GM12865 (cell line): ENCODE data around the gene HJURP.
"Not testable (repeated sequence)": the region's sequence is repeated elsewhere in the genome, so short reads cannot be mapped to it uniquely, and the experiment has no call there.

Experiments used
- DNase-seq: peaks from one replicate; pipeline ENCODE4 v3.0.0; 2010; ENCODE audit warnings: low read depth
- H3K4me3 ChIP-seq: 2 replicates; pipeline ENCODE4 v1.5.1; 2011; ENCODE audit warnings: mild to moderate bottlenecking, low read depth, low read length, control low read depth
- TF ChIP-seq, protein P1 (sequence below): IDR thresholded peaks from 2 replicates; pipeline ENCODE4 v1.5.1; 2011; ENCODE audit warnings: low read length, control low read depth, low read depth, inconsistent platforms; ENCODE audit not compliant: insufficient read depth; ENCODE audit errors: missing control alignments

The HJURP gene, protein sequence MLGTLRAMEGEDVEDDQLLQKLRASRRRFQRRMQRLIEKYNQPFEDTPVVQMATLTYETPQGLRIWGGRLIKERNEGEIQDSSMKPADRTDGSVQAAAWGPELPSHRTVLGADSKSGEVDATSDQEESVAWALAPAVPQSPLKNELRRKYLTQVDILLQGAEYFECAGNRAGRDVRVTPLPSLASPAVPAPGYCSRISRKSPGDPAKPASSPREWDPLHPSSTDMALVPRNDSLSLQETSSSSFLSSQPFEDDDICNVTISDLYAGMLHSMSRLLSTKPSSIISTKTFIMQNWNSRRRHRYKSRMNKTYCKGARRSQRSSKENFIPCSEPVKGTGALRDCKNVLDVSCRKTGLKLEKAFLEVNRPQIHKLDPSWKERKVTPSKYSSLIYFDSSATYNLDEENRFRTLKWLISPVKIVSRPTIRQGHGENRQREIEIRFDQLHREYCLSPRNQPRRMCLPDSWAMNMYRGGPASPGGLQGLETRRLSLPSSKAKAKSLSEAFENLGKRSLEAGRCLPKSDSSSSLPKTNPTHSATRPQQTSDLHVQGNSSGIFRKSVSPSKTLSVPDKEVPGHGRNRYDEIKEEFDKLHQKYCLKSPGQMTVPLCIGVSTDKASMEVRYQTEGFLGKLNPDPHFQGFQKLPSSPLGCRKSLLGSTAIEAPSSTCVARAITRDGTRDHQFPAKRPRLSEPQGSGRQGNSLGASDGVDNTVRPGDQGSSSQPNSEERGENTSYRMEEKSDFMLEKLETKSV

DNA sequence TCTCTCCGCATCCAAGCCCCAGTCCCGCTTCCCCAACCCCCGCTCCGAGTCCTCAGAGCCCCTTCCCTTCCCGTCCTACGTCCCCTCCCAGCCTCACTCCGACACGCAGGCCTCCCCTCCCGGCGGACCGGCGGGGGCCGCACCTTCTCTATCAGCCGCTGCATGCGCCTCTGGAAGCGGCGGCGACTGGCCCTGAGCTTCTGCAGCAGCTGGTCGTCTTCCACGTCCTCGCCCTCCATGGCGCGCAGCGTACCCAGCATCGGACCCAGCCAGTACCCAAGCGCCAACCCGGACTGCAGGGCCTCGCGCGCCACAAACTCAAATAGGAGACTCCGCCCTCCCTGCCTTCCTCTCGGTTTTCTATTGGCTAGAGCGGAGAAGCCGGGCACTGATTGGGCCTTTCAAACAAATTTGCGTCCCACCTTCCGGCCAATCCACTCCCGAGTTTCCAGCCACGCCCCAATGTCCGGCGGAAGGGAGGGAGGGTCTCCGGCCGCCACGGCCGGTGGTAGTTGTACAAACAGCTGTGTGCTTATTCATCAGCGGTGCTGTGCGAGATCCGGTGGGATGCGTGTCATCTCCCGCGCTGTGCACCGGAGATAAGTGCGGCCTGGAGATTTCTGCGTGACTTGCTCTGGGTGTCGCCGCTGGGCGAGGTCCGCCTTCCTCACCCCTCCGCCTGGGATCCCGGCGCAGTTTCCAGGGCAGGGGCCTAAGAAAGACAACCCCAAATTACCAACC, at the start of gene HJURP:
HJURP (minus strand) TSS at position 295 of the 741 bp plus-strand sequence; CDS start at position 260, 35 bp downstream.
- TF ChIP-seq, protein P1, sequence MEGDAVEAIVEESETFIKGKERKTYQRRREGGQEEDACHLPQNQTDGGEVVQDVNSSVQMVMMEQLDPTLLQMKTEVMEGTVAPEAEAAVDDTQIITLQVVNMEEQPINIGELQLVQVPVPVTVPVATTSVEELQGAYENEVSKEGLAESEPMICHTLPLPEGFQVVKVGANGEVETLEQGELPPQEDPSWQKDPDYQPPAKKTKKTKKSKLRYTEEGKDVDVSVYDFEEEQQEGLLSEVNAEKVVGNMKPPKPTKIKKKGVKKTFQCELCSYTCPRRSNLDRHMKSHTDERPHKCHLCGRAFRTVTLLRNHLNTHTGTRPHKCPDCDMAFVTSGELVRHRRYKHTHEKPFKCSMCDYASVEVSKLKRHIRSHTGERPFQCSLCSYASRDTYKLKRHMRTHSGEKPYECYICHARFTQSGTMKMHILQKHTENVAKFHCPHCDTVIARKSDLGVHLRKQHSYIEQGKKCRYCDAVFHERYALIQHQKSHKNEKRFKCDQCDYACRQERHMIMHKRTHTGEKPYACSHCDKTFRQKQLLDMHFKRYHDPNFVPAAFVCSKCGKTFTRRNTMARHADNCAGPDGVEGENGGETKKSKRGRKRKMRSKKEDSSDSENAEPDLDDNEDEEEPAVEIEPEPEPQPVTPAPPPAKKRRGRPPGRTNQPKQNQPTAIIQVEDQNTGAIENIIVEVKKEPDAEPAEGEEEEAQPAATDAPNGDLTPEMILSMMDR, result no peak
- H3K4me3 ChIP-seq, result peak within 1 kb of the TSS; percentile 75
- peak; percentile 96 for DNase-seq

DNA sequence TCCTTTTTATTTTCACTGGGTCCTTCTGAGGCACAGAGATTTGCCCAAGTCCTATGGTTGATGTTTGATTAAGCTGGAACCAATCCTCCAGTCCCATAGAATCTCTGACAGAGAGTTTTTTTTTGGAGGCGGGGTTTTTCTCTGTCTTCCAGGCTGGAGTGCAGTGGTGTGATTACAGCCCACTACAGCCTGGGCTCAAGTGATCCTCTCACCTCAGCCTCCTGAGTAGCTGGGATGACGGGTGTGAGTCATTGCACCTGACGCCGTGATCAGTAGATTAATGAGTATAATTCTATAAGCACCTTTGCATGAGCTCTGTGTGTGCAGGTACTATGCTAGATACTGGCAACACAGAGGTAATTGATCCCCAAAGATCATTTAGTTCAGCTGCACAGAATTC, 47.5 kb upstream of the HJURP start:
- TF ChIP-seq, protein P1, result no peak
- no peak for DNase-seq
- no peak overlapping the region for H3K4me3 ChIP-seq

DNA sequence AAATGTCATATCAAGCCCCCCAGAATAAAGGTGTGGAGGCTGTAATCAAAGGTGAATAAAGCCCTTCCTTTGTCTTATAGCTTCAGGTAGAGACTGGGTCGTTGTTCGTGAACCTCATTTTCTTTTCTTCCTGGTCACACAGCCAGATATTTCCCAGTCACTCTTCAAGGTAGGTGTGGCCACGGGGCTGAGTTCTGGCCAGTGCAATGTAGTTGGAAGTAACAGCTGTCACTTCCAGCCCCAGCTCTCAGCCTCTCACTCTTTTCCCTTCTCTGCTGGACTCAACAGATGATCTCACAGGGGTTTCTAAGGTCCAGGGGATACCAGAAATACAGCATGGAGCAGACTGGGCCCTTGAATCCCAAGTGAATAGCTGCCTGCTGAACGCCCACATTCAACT, 47.0 kb upstream of the HJURP start:
- no peak for DNase-seq
- TF ChIP-seq, protein P1, result no peak
- no peak overlapping the region for H3K4me3 ChIP-seq

DNA sequence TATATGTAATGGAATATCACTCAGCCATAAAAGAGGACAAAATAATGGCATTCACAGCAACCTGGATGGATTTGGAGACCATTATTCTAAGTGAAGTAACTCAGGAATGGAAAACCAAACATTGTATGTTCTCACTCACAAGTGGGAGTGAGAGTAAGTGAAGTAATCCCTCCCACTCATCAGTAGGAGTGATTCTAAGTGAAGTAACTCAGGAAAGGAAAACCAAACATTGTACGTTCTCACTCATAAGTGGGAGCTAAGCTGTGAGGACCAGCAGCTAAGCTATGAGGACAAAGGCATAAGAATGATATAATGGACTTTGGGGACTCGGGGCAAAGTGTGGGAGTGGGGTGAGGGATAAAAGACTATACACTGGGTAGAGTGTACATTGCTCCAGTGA, 41.9 kb upstream of the HJURP start:
- H3K4me3 ChIP-seq, DNase-seq: not testable (repeated sequence)

DNA sequence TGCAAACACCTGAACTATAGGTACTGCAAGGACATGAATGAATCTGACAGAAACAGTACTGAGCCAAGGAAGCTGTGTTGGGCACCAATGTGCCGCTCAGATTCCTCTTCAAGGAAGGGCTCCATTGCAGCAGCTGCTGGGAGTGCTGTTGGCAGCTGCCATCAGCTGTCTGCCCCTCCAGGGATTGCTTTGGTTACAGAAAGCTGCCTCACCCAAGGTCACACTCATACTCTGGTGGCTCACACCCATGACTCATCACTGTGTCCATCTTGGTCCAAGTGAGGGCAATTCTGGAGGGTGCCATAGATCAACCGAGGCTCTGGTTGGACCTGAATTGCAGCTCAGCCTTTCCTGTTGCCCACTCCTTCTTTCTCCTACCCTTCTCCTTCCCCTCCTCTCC, 38.5 kb upstream of the HJURP start:
- no peak for DNase-seq
- TF ChIP-seq, protein P1, result no peak
- H3K4me3 ChIP-seq, result no peak overlapping the region

DNA sequence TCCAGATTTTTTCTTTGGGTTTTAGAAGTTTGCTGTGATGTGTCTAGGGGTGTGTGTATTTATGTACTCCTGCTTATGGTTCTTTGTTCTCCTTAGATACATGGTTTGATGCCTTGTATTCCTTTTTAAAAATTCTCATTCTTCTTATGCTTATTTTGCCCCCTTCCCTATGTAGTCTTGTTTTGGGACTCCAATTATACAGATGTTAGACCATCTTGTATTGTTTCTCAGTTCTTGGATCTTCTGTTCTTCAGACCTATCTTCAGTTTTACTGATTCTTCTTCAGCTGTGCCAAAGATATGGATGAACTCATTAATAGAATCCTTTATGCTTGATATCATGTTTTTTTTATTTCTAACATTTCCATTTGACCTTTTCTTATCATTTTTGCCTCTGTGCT, 28.0 kb upstream of the HJURP start:
- TF ChIP-seq, protein P1, result no peak
- H3K4me3 ChIP-seq, result no peak overlapping the region
- no peak for DNase-seq

DNA sequence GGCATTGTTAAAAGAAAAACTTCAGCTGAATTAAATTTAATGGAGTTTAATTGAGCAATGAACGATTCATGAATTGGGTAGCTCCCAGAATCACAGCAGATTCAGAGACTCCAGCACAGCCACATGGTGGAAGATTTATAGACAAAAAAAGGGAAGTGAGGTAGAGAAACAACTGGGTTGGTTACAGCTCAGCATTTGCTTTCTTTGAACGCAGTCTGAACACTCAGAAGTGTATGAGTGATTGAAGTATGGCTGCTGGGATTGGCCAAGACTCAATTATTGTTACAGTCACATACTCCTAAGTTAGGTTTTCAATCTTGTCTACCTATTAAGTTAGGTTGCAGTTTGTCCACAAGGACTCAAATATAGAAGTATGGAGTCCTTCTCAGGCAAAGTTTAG, 17.8 kb upstream of the HJURP start:
- not testable (repeated sequence) for H3K4me3 ChIP-seq, DNase-seq
